Suprapubic skin (tissue), 4 donors: ENCODE measurements around the gene SLC38A10. TPM values are rescaled to one million over a fixed set of nuclear protein-coding genes. Genes with fewer than 3 reads are reported as not detected.

Experiments
- DNase-seq, 2 donors: peaks; one replicate each; pipeline ENCODE4 v3.0.0-alpha.2; 2019; ENCODE audit warnings: low spot score in 2 of 2
- H3K27ac ChIP-seq: fragments of 200-600 bp; sonication (generic); one replicate; pipeline ENCODE4 v1.5.1; 2019
- H3K27me3 ChIP-seq: fragments of 200-600 bp; sonication (generic); one replicate; pipeline ENCODE4 v1.5.1; 2019
- H3K36me3 ChIP-seq: fragments of 200-600 bp; sonication (generic); one replicate; pipeline ENCODE4 v1.5.1; 2019
- H3K4me1 ChIP-seq: fragments of 200-600 bp; sonication (generic); one replicate; pipeline ENCODE4 v1.5.1; 2019
- H3K4me3 ChIP-seq: fragments of 200-600 bp; sonication (generic); one replicate; pipeline ENCODE4 v1.5.1; 2019; ENCODE audit warnings: mild to moderate bottlenecking
- H3K9me3 ChIP-seq: fragments of 200-600 bp; sonication (generic); one replicate; pipeline ENCODE4 v1.5.1; 2019
- CTCF ChIP-seq, 2 donors: fragments of 200-600 bp in 1 of 2; fragments of 450-650 bp in 1 of 2; sonication (generic) in 1 of 2; IDR thresholded peaks; one replicate each; pipeline ENCODE4 v1.5.1; 2016 to 2019; ENCODE audit warnings: antibody characterized with exemption in 2 of 2, mild to moderate bottlenecking in 1 of 2, moderate library complexity in 1 of 2
- EP300 ChIP-seq: sonication (generic); formaldehyde crosslinking; IDR thresholded peaks from one replicate; pipeline ENCODE4 v1.6.1; 2017; ENCODE audit warnings: antibody characterized with exemption
- POLR2A ChIP-seq, 2 donors: fragments of 450-650 bp; IDR thresholded peaks; one replicate each; pipeline ENCODE4 v1.6.1; 2017; ENCODE audit warnings: antibody characterized with exemption in 2 of 2, mild to moderate bottlenecking in 2 of 2, moderate library complexity in 2 of 2
- POLR2AphosphoS5 ChIP-seq, 3 donors: sonication (generic); formaldehyde crosslinking; IDR thresholded peaks; one replicate each; pipeline ENCODE4 v1.6.1; 2017; ENCODE audit warnings: antibody characterized with exemption in 3 of 3
- WGBS: methylation state at CpG from one replicate; pipeline ENCODE4 v1.1.5; 2018; 5-methylcytosine and 5-hydroxymethylcytosine counted together
- total RNA-seq, 4 donors: library from RNA; depleted of rRNA; stranded (reverse); fragments of >200 nt; gene quantifications; one replicate each; pipeline ENCODE4 v1.1.0, GENCODE V29; 2016

SLC38A10 gene
- total RNA-seq, 4 donors from 2014 or later = 48.5 to 84.9 (median 69.4) TPM

- Histone ChIP-seq H3K27me3 (no peaks in the 10 kb centered on the region), H3K36me3 (peaks cover 7% of the 10 kb centered on the region), H3K4me1 (peaks cover 45% of the 10 kb centered on the region), H3K4me3 (peak overlapping the region; percentile 90), H3K27ac (peak overlapping the region; percentile 82), H3K9me3 (no peaks in the 10 kb centered on the region)
- WGBS = 24% methylated on average over 22 of the region's 37 CpGs
- TF ChIP-seq CTCF (IDR thresholded peaks at IDR 0.05) (no peak), POLR2AphosphoS5 (IDR thresholded peaks at IDR 0.05) (no peak), EP300 (no peak), POLR2A (IDR thresholded peaks at IDR 0.05) (no peak)
- no peak for DNase-seq
Observed at GRCh38 chr17:81239714-81240555, 55.2 kb downstream of the SLC38A10 start.

DNA sequence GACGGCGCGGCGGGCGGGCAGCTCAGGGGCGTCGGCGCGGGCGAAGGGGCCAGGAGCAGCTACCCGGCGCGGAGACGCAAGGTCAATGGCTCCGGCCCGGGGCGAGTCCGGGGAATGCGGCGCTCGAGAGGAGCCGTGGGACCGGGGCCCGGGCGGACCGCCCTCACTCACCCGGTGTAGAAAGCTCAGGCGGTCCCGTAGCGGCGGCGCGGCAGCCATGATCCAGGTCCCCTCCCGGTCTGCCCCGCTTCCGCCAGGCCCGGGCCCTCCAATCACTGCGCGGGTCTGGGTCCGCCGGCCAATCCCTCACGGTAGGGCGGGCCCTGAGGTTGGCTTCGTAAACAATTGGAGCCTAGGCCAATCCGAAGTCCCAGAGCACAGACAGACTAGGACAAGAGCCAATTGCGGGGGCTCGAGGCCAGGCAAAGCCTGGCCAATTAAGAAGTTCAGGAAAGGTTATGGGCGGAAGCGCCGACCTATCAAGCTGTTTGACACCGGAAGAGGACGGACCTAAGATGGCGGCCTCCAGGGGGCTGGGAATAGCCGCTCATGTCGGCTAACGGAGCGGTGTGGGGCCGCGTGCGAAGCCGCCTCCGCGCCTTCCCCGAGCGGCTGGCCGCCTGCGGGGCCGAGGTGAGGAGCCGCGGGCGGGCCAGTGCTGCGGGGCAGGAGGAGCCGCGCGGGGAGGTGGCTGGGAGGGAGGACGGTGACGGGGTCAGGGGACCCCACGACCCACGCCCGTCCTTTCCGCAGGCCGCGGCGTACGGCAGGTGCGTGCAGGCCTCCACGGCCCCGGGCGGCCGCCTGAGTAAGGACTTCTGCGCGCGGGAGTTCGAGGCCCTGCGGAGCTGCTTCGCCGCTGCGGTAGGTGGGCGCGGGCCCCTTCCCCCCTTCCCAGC, 56.0 kb downstream of the SLC38A10 start, which contains the start of the genes NDUFAF8 and TEPSIN:
TSS of gene NDUFAF8 (plus strand) at position 504 of the 899 bp plus-strand sequence. CDS start at position 550, 46 bp downstream.
TSS of gene TEPSIN (minus strand) at position 241 of the 899 bp plus-strand sequence. CDS start at position 219, 22 bp downstream.
- TF ChIP-seq POLR2A (IDR thresholded peaks at IDR 0.05) = peak in 1 of 2 donors; percentile 28
- TF ChIP-seq CTCF (IDR thresholded peaks at IDR 0.05) = no peak
- TF ChIP-seq EP300 = no peak
- TF ChIP-seq POLR2AphosphoS5 (IDR thresholded peaks at IDR 0.05) = peak in 2 of 3 donors; percentile 15 to 86
- DNase-seq = peak; percentile 98 to 99
- Histone ChIP-seq H3K4me3 (peak within 1 kb of the TSS; percentile 90), H3K4me1 (peaks cover 45% of the 10 kb centered on the region), H3K9me3 (no peaks in the 10 kb centered on the region), H3K27ac (peak within 1 kb of the TSS; percentile 82), H3K36me3 (peaks cover 8% of the 10 kb centered on the region), H3K27me3 (no peaks in the 10 kb centered on the region)
- under 1% methylated on average over 33 of the region's 100 CpGs for WGBS

- 3% methylated on average over 6 of the region's 26 CpGs for WGBS
- H3K27me3 ChIP-seq = no peaks in the 10 kb centered on the region
- H3K27ac ChIP-seq = peak overlapping the region; percentile 59
- TF ChIP-seq CTCF (IDR thresholded peaks at IDR 0.05) (no peak), POLR2A (IDR thresholded peaks at IDR 0.05) (no peak), EP300 (no peak), POLR2AphosphoS5 (IDR thresholded peaks at IDR 0.05) (no peak)
- no peaks in the 10 kb centered on the region for H3K9me3 ChIP-seq
- H3K36me3 ChIP-seq = peaks cover 14% of the 10 kb centered on the region
- peak overlapping the region; percentile 90 for H3K4me3 ChIP-seq
- DNase-seq = no peak
- H3K4me1 ChIP-seq = peaks cover 45% of the 10 kb centered on the region
Observed at GRCh38 chr17:81238490-81238814, 56.7 kb downstream of the SLC38A10 start.

- no peak for TF ChIP-seq POLR2AphosphoS5 (IDR thresholded peaks at IDR 0.05)
- no peak for TF ChIP-seq EP300
- TF ChIP-seq CTCF (IDR thresholded peaks at IDR 0.05) = no peak
- no peak for TF ChIP-seq POLR2A (IDR thresholded peaks at IDR 0.05)
- Histone ChIP-seq H3K27ac (no peak overlapping the region), H3K27me3 (no peaks in the 10 kb centered on the region), H3K36me3 (peaks cover 18% of the 10 kb centered on the region), H3K4me3 (peak overlapping the region; percentile 90), H3K9me3 (no peaks in the 10 kb centered on the region), H3K4me1 (peaks cover 45% of the 10 kb centered on the region)
- DNase-seq = no peak
- WGBS = 43% methylated on average over 32 of the region's 36 CpGs
Observed at GRCh38 chr17:81237591-81238489, 57.3 kb downstream of the SLC38A10 start.
